GM12878 (cell line): ENCODE measurements around the gene CAMTA1. TPM values are rescaled to one million over a fixed set of nuclear protein-coding genes. Genes with fewer than 3 reads are reported as not detected.

Source experiments
- ATAC-seq: fragments of 200-7000 bp; cut with Tn5 transposase; 3 replicates; pipeline ENCODE4 v1.9.1; 2020; ENCODE audit warnings: mild to moderate bottlenecking, moderate library complexity
- BruUV-seq: library from RNA; stranded (reverse); fragments of 400-500 nt; replicated peaks from 2 replicates; lab custom pipeline; 2021; lab: Mats Ljungman, UMichigan
- CTCF ChIA-PET: fragments of 300-600 bp; sonication (Branson Sonifier 250); formaldehyde crosslinking; extraction: SDS; loops from one replicate; lab custom pipeline; 2021; ENCODE audit warnings: inconsistent platforms; lab: Yijun Ruan, JAX
- POLR2A ChIA-PET: fragments of 350-600 bp; formaldehyde crosslinking; extraction: SDS; loops from one replicate; lab custom pipeline; 2021; ENCODE audit warnings: inconsistent platforms; lab: Charles Lee
- RAD21 ChIA-PET: fragments of 300-600 bp; sonication (Branson Sonifier 250); formaldehyde crosslinking; loops from one replicate; lab custom pipeline; 2023; ENCODE audit warnings: antibody characterized with exemption; ENCODE audit not compliant: unreplicated experiment; lab: Charles Lee
- SMC1A ChIA-PET: fragments of 300-600 bp; sonication (Branson Sonifier 250); formaldehyde crosslinking; loops from one replicate; lab custom pipeline; 2023; ENCODE audit not compliant: unreplicated experiment, uncharacterized antibody; lab: Charles Lee
- DNase-seq: peaks from one replicate; pipeline ENCODE4 v3.0.0-alpha.2; 2011; ENCODE audit warnings: low read depth, low spot score
- FAIRE-seq: peaks from 3 replicates; lab custom pipeline; 2011; peaks lifted over from hg19 to GRCh38; lab: Jason Lieb, UNC
- H2AFZ ChIP-seq: 2 replicates; pipeline ENCODE4 v1.6.0; 2011; ENCODE audit warnings: low read depth, low read length, control low read depth; ENCODE audit not compliant: control insufficient read depth
- H3K27ac ChIP-seq: 2 replicates; pipeline ENCODE4 v1.5.1; 2011; ENCODE audit warnings: control low read depth; ENCODE audit not compliant: control insufficient read depth, insufficient read depth
- H3K27me3 ChIP-seq, 2 experiments: replicated peaks in 1 of 2; 2 replicates each; pipeline versions ENCODE4 v1.6.0 to v1.6.1; 2011; ENCODE audit warnings: low read length in 1 of 2; ENCODE audit not compliant: control insufficient read depth in 2 of 2, insufficient read depth in 2 of 2
- H3K36me3 ChIP-seq, 2 experiments: 2 replicates each; pipeline ENCODE4 v1.5.1; 2011; ENCODE audit warnings: low read length in 1 of 2; ENCODE audit not compliant: control insufficient read depth in 2 of 2, insufficient read depth in 2 of 2
- H3K4me1 ChIP-seq: 2 replicates; pipeline ENCODE4 v1.6.1; 2011; ENCODE audit warnings: mild to moderate bottlenecking, low read length, moderate library complexity, mixed read lengths; ENCODE audit not compliant: control insufficient read depth, insufficient read depth
- H3K4me2 ChIP-seq: 2 replicates; pipeline ENCODE4 v1.6.0; 2011; ENCODE audit warnings: control low read depth; ENCODE audit not compliant: control insufficient read depth, insufficient read depth
- H3K4me3 ChIP-seq: fragments of 200-600 bp; sonication (generic); 2 replicates; pipeline ENCODE4 v1.5.1; 2016
- H3K79me2 ChIP-seq: 2 replicates; pipeline ENCODE4 v1.6.0; 2011; ENCODE audit warnings: low read length; ENCODE audit not compliant: control insufficient read depth, insufficient read depth
- H3K9ac ChIP-seq: 2 replicates; pipeline ENCODE4 v1.8.0; 2011; ENCODE audit warnings: low read length, control low read depth, mixed read lengths; ENCODE audit not compliant: control insufficient read depth, insufficient read depth
- H3K9me3 ChIP-seq: replicated peaks from 3 replicates; pipeline ENCODE4 v1.5.1; 2011; ENCODE audit warnings: mild to moderate bottlenecking, low read length; ENCODE audit not compliant: control insufficient read depth, insufficient read depth
- H4K20me1 ChIP-seq: 2 replicates; pipeline ENCODE4 v1.6.0; 2011; ENCODE audit not compliant: control insufficient read depth, insufficient read depth
- BCL11A ChIP-seq: IDR thresholded peaks from 2 replicates; pipeline ENCODE4 v1.6.1; 2011; ENCODE audit warnings: low read depth, low read length
- CREM ChIP-seq: IDR thresholded peaks from 2 replicates; pipeline ENCODE4 v1.6.1; 2014; ENCODE audit warnings: antibody characterized with exemption, low read depth
- ETV6 ChIP-seq, 2 experiments: fragments of 450-650 bp in 1 of 2; IDR thresholded peaks in 1 of 2; conservative IDR thresholded peaks in 1 of 2; 2 replicates each; pipeline ENCODE4 v1.6.1; 2014; ENCODE audit warnings: antibody characterized with exemption in 1 of 2, borderline replicate concordance in 1 of 2, low read depth in 1 of 2, mild to moderate bottlenecking in 1 of 2, moderate library complexity in 1 of 2
- PAX8 ChIP-seq: fragments of 450-650 bp; IDR thresholded peaks from 2 replicates; pipeline ENCODE4 v1.6.1; 2017; ENCODE audit warnings: mild to moderate bottlenecking, moderate library complexity
- RELA ChIP-seq: fragments of 450-650 bp; IDR thresholded peaks from 2 replicates; pipeline ENCODE4 v1.8.0; 2014; ENCODE audit warnings: borderline replicate concordance; ENCODE audit not compliant: partially characterized antibody
- YY1 ChIP-seq: IDR thresholded peaks from 2 replicates; pipeline ENCODE4 v1.6.1; 2011; ENCODE audit warnings: low read depth, mild to moderate bottlenecking, low read length
- ZBED1 ChIP-seq: IDR thresholded peaks from 2 replicates; pipeline ENCODE4 v1.6.1; 2016; ENCODE audit warnings: borderline replicate concordance
- ZNF24 ChIP-seq: fragments of 450-650 bp; IDR thresholded peaks from 2 replicates; pipeline ENCODE4 v1.6.1; 2017; ENCODE audit warnings: antibody characterized with exemption, mild to moderate bottlenecking
- ZSCAN29 ChIP-seq: fragments of 450-650 bp; IDR thresholded peaks from 2 replicates; pipeline ENCODE4 v1.6.1; 2017; ENCODE audit warnings: mild to moderate bottlenecking, moderate library complexity
- WGBS: methylation state at CpG from one replicate; pipeline ENCODE4 v1.1.6; 2016; ENCODE audit warnings: low lambda C conversion rate; ENCODE audit not compliant: insufficient replicate concordance, insufficient coverage; ENCODE audit errors: missing lambda C conversion rate; 5-methylcytosine and 5-hydroxymethylcytosine counted together
- in situ Hi-C: fragments of 300-500 bp; cut with MboI; formaldehyde crosslinking; loops from 9 replicates; pipeline ENCODE4 v1.14.3; 2018; ENCODE audit warnings: mixed read lengths
- intact Hi-C: fragments of 100-400 bp; cut with micrococcal nuclease; formaldehyde crosslinking; loops from one replicate; pipeline ENCODE4 v1.14.2; 2022; ENCODE audit not compliant: unreplicated experiment
- polyA plus RNA-seq, 11 experiments: library from polyadenylated mRNA; depleted of rRNA in 4 of 11; unstranded in 6 of 11; stranded (reverse) in 5 of 11; fragments of >200 nt; fragmentation: Nextera tagmentation in 4 of 11; fragmentation: Illumina TruSeq in 1 of 11; extraction: Ambion mirVana in 4 of 11; extraction: Trizol in 1 of 11; gene quantifications; 1 replicate in 1 of 11; 2 replicates in 10 of 11; pipeline versions ENCODE4 v1.2.1 to v1.2.3, GENCODE V29; 2011 to 2016; ENCODE audit warnings: inconsistent platforms in 2 of 11, missing spikeins in 2 of 11, low read depth in 1 of 11
- total RNA-seq, 4 experiments: library from RNA; depleted of rRNA in 3 of 4; stranded (reverse); fragments of >200 nt in 3 of 4; fragmentation: Illumina TruSeq in 1 of 4; extraction: Trizol in 1 of 4; gene quantifications; 2 replicates each; pipeline versions ENCODE4 v1.2.1 to v1.2.3, GENCODE V29; 2013 to 2021
- TF ChIP-seq, protein P1 (sequence below): IDR thresholded peaks from 2 replicates; pipeline ENCODE4 v1.6.1; 2011; ENCODE audit warnings: borderline replicate concordance, low read depth, mild to moderate bottlenecking, moderate library complexity, low read length; ENCODE audit not compliant: insufficient read depth, poor library complexity, severe bottlenecking
- TF ChIP-seq, protein P2 (sequence below): fragments of 450-650 bp; IDR thresholded peaks from 2 replicates; pipeline ENCODE4 v1.6.1; 2018; ENCODE audit warnings: mild to moderate bottlenecking, low read depth, moderate library complexity; ENCODE audit not compliant: partially characterized antibody
- TF ChIP-seq, protein P3 (sequence below): fragments of 150-350 bp; IDR thresholded peaks from 2 replicates; pipeline ENCODE4 v1.6.1; 2014; ENCODE audit warnings: mild to moderate bottlenecking, low read depth, low read length
- TF ChIP-seq, protein P4 (sequence below): fragments of 450-650 bp; IDR thresholded peaks from 2 replicates; pipeline ENCODE4 v1.6.1; 2017; ENCODE audit warnings: borderline replicate concordance

CAMTA1 gene
- total and polyA plus RNA-seq, 10 of the 15 experiments (the other 5 are each of a cell fraction or from before 2014, with no cell fraction given), result 37.7 to 148 (median 76.4) TPM

DNA sequence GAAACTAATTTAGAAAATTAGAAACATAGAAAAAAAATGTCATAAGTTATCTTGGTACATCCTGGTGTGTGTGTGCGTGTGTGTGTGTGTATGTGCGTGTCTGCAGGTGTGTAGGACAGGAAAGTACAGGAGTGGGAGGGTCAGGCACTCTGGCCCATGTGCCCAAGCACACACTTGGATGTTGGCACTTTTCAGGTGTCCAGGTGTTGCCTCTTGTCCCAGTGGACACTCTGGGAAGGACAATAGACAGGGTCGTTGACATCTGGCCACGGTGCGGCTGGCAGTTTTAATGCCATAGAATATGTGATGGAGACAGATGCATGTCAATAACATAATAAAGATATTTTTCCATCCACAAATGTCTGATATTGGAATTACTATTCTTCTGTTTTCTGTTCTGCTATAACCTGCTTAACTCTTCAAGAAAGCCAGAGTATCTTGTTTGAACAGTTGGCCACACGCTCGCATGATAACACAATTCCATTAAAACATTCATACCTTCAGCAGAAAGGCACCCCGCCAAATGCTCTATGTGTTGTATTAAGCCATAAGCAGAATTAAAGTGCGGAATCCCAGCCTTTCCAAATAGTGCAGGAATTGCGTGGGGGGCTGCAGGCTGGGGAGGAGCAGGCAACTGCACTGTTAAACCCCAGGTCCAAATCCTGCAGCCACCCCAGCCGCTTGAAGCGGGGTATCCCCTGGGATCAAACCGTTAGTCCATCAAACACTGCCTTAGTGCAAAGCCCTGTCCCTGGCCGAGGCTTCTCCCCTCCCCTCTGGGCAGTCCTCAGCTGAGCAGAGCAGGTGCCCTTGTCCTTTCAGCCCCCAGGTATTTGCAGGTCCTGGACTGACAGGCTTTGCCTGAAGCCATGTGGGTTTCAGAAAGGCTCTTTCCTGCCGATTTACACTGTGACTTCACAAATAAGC, 390.0 kb downstream of the CAMTA1 start (continued):
- TF ChIP-seq, protein P1, sequence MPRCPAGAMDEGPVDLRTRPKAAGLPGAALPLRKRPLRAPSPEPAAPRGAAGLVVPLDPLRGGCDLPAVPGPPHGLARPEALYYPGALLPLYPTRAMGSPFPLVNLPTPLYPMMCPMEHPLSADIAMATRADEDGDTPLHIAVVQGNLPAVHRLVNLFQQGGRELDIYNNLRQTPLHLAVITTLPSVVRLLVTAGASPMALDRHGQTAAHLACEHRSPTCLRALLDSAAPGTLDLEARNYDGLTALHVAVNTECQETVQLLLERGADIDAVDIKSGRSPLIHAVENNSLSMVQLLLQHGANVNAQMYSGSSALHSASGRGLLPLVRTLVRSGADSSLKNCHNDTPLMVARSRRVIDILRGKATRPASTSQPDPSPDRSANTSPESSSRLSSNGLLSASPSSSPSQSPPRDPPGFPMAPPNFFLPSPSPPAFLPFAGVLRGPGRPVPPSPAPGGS, result no peak
- no peak for TF ChIP-seq ZBED1
- no peak for TF ChIP-seq ZNF24
- TF ChIP-seq, protein P2, sequence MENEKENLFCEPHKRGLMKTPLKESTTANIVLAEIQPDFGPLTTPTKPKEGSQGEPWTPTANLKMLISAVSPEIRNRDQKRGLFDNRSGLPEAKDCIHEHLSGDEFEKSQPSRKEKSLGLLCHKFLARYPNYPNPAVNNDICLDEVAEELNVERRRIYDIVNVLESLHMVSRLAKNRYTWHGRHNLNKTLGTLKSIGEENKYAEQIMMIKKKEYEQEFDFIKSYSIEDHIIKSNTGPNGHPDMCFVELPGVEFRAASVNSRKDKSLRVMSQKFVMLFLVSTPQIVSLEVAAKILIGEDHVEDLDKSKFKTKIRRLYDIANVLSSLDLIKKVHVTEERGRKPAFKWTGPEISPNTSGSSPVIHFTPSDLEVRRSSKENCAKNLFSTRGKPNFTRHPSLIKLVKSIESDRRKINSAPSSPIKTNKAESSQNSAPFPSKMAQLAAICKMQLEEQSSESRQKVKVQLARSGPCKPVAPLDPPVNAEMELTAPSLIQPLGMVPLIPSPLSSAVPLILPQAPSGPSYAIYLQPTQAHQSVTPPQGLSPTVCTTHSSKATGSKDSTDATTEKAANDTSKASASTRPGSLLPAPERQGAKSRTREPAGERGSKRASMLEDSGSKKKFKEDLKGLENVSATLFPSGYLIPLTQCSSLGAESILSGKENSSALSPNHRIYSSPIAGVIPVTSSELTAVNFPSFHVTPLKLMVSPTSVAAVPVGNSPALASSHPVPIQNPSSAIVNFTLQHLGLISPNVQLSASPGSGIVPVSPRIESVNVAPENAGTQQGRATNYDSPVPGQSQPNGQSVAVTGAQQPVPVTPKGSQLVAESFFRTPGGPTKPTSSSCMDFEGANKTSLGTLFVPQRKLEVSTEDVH, result no peak
- no peak for TF ChIP-seq PAX8
- no peak for TF ChIP-seq RELA

DNA sequence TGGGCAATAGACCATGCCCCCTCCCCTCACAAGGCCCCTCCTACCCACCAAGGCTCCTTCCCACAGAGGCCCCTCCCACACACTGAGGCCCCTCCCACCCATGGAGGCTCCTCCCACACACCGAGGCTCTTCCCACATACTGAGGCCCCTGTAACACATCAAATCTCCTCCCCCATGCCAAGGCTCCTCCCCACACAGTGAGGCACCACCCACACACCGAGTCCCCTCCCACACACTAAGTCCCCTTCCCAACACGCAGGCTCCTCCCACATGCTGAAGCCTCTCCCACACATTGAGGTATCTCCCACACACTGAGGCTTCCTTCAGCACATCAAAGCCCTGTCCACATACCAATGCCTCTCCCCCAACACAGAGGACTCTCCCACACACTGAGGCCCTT, 391.8 kb downstream of the CAMTA1 start:
- no TSS peak for BruUV-seq
- DNase-seq, result no peak
- 9% methylated on average over 3 of the region's 3 CpGs for WGBS
- H3K79me2 ChIP-seq, result no peaks in the 10 kb centered on the region
- intact Hi-C loops, result no loop called here
- no peak overlapping the region for H2AFZ ChIP-seq
- ChIA-PET SMC1A (no interaction called here), RAD21 (no interaction called here), CTCF (no interaction called here), POLR2A (no interaction called here)
- in situ Hi-C loops, result no loop called here
- H4K20me1 ChIP-seq, result no peaks in the 10 kb centered on the region
- no peaks in the 10 kb centered on the region; the same call in 2 of the 3 replicates for H3K9me3 ChIP-seq
- no peak overlapping the region for H3K4me2 ChIP-seq
- no peaks in the 10 kb centered on the region for H3K4me1 ChIP-seq
- ATAC-seq, result no peak
- H3K36me3 ChIP-seq, result no peaks in the 10 kb centered on the region
- no peak overlapping the region for H3K9ac ChIP-seq
- FAIRE-seq, result no peak
- H3K27me3 ChIP-seq, result peaks cover 0 to 3% of the 10 kb centered on the region in 2 experiments; a peak in 1 of 4 replicates
- no peak overlapping the region for H3K27ac ChIP-seq
- H3K4me3 ChIP-seq, result no peak overlapping the region
- TF ChIP-seq BCL11A (no peak), YY1 (no peak), ZSCAN29 (no peak), CREM (no peak), ETV6 (conservative IDR thresholded peaks at IDR 0.05 in 1 of 2, IDR thresholded peaks at IDR 0.05 in 1 of 2; ENCODE audit: borderline replicate concordance in 1 of 2, low read depth in 1 of 2) (no peak)
- TF ChIP-seq, protein P3, sequence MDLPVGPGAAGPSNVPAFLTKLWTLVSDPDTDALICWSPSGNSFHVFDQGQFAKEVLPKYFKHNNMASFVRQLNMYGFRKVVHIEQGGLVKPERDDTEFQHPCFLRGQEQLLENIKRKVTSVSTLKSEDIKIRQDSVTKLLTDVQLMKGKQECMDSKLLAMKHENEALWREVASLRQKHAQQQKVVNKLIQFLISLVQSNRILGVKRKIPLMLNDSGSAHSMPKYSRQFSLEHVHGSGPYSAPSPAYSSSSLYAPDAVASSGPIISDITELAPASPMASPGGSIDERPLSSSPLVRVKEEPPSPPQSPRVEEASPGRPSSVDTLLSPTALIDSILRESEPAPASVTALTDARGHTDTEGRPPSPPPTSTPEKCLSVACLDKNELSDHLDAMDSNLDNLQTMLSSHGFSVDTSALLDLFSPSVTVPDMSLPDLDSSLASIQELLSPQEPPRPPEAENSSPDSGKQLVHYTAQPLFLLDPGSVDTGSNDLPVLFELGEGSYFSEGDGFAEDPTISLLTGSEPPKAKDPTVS, result no peak
- TF ChIP-seq, protein P4, sequence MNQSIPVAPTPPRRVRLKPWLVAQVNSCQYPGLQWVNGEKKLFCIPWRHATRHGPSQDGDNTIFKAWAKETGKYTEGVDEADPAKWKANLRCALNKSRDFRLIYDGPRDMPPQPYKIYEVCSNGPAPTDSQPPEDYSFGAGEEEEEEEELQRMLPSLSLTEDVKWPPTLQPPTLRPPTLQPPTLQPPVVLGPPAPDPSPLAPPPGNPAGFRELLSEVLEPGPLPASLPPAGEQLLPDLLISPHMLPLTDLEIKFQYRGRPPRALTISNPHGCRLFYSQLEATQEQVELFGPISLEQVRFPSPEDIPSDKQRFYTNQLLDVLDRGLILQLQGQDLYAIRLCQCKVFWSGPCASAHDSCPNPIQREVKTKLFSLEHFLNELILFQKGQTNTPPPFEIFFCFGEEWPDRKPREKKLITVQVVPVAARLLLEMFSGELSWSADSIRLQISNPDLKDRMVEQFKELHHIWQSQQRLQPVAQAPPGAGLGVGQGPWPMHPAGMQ, result no peak
